BLaER1 (cell line): ENCODE data around the gene LMBRD1.
"Not testable (repeated sequence)": the region's sequence is repeated elsewhere in the genome, so short reads cannot be mapped to it uniquely, and the experiment has no call there.

Experiments
- H3K27ac ChIP-seq: shearing (Covaris generic); formaldehyde crosslinking; 2 replicates; pipeline ENCODE4 v1.8.1; 2022
- H3K27me3 ChIP-seq: shearing (Covaris generic); formaldehyde crosslinking; 2 replicates; pipeline ENCODE4 v1.8.1; 2022
- H3K36me3 ChIP-seq: shearing (Covaris generic); formaldehyde crosslinking; 2 replicates; pipeline ENCODE4 v1.8.1; 2022
- H3K4me1 ChIP-seq: shearing (Covaris generic); formaldehyde crosslinking; 2 replicates; pipeline ENCODE4 v1.8.1; 2022
- H3K4me2 ChIP-seq: shearing (Covaris generic); formaldehyde crosslinking; 2 replicates; pipeline ENCODE4 v1.8.1; 2022
- H3K4me3 ChIP-seq: shearing (Covaris generic); formaldehyde crosslinking; 2 replicates; pipeline ENCODE4 v1.8.1; 2022
- H3K9ac ChIP-seq: shearing (Covaris generic); formaldehyde crosslinking; 2 replicates; pipeline ENCODE4 v1.8.1; 2022
- H3K9me3 ChIP-seq: shearing (Covaris generic); formaldehyde crosslinking; 2 replicates; pipeline ENCODE4 v1.8.1; 2022
- H4K20me1 ChIP-seq: shearing (Covaris generic); formaldehyde crosslinking; 2 replicates; pipeline ENCODE4 v1.8.1; 2022
- Cebpa-rat ChIP-seq: shearing (Covaris generic); IDR thresholded peaks from 2 replicates; pipeline ENCODE4 v1.8.1; 2022

The LMBRD1 gene

GRCh38 chr6:69706724-69707123 lies 90.1 kb downstream of the LMBRD1 start:
- no peak overlapping the region for H3K9ac ChIP-seq
- no peaks in the 10 kb centered on the region for H4K20me1 ChIP-seq
- H3K4me3 ChIP-seq, result no peak overlapping the region
- H3K36me3 ChIP-seq, result no peaks in the 10 kb centered on the region
- no peak overlapping the region for H3K27ac ChIP-seq
- no peaks in the 10 kb centered on the region for H3K27me3 ChIP-seq
- H3K4me2 ChIP-seq, result no peak overlapping the region
- TF ChIP-seq Cebpa-rat, result no peak
- H3K9me3 ChIP-seq, result no peaks in the 10 kb centered on the region
- H3K4me1 ChIP-seq, result no peaks in the 10 kb centered on the region

DNA sequence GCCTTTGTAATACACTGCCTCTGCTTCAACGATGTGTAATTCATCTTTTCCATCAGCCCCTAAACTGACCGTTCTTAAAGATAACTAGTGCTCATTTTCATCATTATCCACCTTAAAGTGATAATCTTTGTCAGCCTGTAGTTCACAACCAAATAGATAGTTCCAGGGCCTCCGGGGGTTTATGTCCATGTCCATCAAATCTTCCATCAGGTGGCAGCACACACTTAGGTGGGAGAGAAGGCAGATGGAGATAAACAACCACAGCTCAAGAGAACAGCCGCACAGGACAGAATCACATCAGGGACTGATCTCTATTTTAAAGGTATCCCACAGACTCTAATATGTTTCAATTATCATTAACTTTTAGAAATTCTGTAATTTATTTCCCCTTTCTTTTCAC lies 90.9 kb downstream of the LMBRD1 start:
- no peaks in the 10 kb centered on the region for H3K9me3 ChIP-seq
- no peaks in the 10 kb centered on the region for H3K4me1 ChIP-seq
- no peak overlapping the region for H3K4me2 ChIP-seq
- no peak overlapping the region for H3K9ac ChIP-seq
- H3K4me3 ChIP-seq, result no peak overlapping the region
- H4K20me1 ChIP-seq, result no peaks in the 10 kb centered on the region
- no peaks in the 10 kb centered on the region for H3K27me3 ChIP-seq
- no peak overlapping the region for H3K27ac ChIP-seq
- no peak for TF ChIP-seq Cebpa-rat
- H3K36me3 ChIP-seq, result no peaks in the 10 kb centered on the region

DNA sequence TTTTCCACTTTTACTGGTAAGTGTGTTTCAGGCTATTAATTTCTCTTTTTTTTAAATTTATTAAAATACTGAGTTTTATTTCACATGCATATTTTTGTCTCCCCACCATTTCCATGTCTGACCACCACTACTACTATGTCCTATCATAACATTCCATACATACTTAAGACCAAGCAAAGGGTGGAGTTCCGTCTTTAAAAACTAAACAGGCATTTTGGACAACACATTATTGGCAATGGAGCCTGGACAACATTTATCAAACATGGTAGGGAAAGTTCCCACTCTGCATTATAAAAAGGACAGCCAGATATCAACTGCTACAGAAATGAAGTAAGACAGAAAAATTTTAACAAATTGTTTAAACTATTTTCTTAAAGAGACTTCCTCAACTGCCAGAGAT lies 91.9 kb downstream of the LMBRD1 start:
- H4K20me1 ChIP-seq, result no peaks in the 10 kb centered on the region
- no peak overlapping the region for H3K9ac ChIP-seq
- H3K4me2 ChIP-seq, result no peak overlapping the region
- H3K27ac ChIP-seq, result no peak overlapping the region
- no peaks in the 10 kb centered on the region for H3K9me3 ChIP-seq
- no peak for TF ChIP-seq Cebpa-rat
- H3K36me3 ChIP-seq, result no peaks in the 10 kb centered on the region
- no peaks in the 10 kb centered on the region for H3K4me1 ChIP-seq
- H3K27me3 ChIP-seq, result no peaks in the 10 kb centered on the region
- H3K4me3 ChIP-seq, result no peak overlapping the region

GRCh38 chr6:69699655-69700054 lies 97.2 kb downstream of the LMBRD1 start:
- H3K4me3 ChIP-seq, result no peak overlapping the region
- H3K9me3 ChIP-seq, result no peaks in the 10 kb centered on the region
- H3K27me3 ChIP-seq, result no peaks in the 10 kb centered on the region
- H3K36me3 ChIP-seq, result 0 out of 2 replicates have a peak, but pooled peaks cover 4% of the 10 kb centered on the region
- no peak for TF ChIP-seq Cebpa-rat
- H4K20me1 ChIP-seq, result no peaks in the 10 kb centered on the region
- H3K27ac ChIP-seq, result no peak overlapping the region
- H3K4me2 ChIP-seq, result no peak overlapping the region
- H3K4me1 ChIP-seq, result no peaks in the 10 kb centered on the region
- H3K9ac ChIP-seq, result no peak overlapping the region

- H3K9ac ChIP-seq, result no peak overlapping the region
- no peak overlapping the region for H3K4me2 ChIP-seq
- TF ChIP-seq Cebpa-rat, result no peak
- no peak overlapping the region for H3K27ac ChIP-seq
- no peaks in the 10 kb centered on the region for H3K4me1 ChIP-seq
- H3K36me3 ChIP-seq, result 0 out of 2 replicates have a peak, but pooled peaks cover 4% of the 10 kb centered on the region
- H3K4me3 ChIP-seq, result no peak overlapping the region
- no peaks in the 10 kb centered on the region for H3K27me3 ChIP-seq
- no peaks in the 10 kb centered on the region for H4K20me1 ChIP-seq
- H3K9me3 ChIP-seq, result no peaks in the 10 kb centered on the region
Measured at GRCh38 chr6:69696273-69696672, 100.5 kb downstream of the LMBRD1 start.

GRCh38 chr6:69693762-69694161 lies 103.0 kb downstream of the LMBRD1 start:
- H3K27ac ChIP-seq, result no peak overlapping the region
- H3K4me3 ChIP-seq, result no peak overlapping the region
- no peak for TF ChIP-seq Cebpa-rat
- no peak overlapping the region for H3K9ac ChIP-seq
- 0 out of 2 replicates have a peak, but pooled peaks cover 4% of the 10 kb centered on the region for H3K36me3 ChIP-seq
- H4K20me1 ChIP-seq, result no peaks in the 10 kb centered on the region
- H3K4me2 ChIP-seq, result no peak overlapping the region
- no peaks in the 10 kb centered on the region for H3K4me1 ChIP-seq
- H3K27me3 ChIP-seq, result no peaks in the 10 kb centered on the region
- H3K9me3 ChIP-seq, result no peaks in the 10 kb centered on the region

DNA sequence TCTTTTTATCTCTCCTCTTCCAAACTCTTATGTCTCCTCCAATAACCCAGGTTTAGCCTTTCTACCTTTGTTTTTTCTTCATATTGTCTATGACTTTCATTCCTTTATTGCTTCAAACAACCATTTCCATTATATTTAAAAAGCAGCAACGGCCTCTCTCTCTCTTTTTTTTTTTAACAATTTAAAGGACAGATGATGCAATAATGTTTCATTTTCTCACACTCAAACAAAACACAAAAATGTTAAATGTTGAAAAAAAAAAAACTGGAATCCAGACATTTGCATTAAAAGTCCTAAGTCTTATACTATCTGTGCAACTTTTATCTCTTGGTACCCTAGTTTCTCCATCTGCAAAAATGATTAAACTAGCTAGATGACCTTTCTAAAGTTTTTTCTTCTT lies 105.8 kb downstream of the LMBRD1 start:
- Histone ChIP-seq H3K4me1 (no peaks in the 10 kb centered on the region), H3K36me3 (no peaks in the 10 kb centered on the region), H3K9ac (no peak overlapping the region), H3K9me3 (no peaks in the 10 kb centered on the region), H3K27ac (no peak overlapping the region), H3K27me3 (no peaks in the 10 kb centered on the region), H3K4me3 (no peak overlapping the region), H4K20me1 (no peaks in the 10 kb centered on the region), H3K4me2 (no peak overlapping the region)
- TF ChIP-seq Cebpa-rat, result no peak

GRCh38 chr6:69680302-69680701 lies 116.5 kb downstream of the LMBRD1 start:
- no peak for TF ChIP-seq Cebpa-rat
- Histone ChIP-seq H3K27ac (no peak overlapping the region), H3K9me3 (no peaks in the 10 kb centered on the region), H3K9ac (no peak overlapping the region), H3K4me2 (no peak overlapping the region), H4K20me1 (no peaks in the 10 kb centered on the region), H3K4me1 (0 out of 2 replicates have a peak, but pooled peaks cover 5% of the 10 kb centered on the region), H3K36me3 (no peaks in the 10 kb centered on the region), H3K4me3 (no peak overlapping the region), H3K27me3 (no peaks in the 10 kb centered on the region)

GRCh38 chr6:69673298-69673697 lies 123.5 kb downstream of the LMBRD1 start:
- Histone ChIP-seq H3K27ac (no peak overlapping the region), H3K4me1 (0 out of 2 replicates have a peak, but pooled peaks cover 5% of the 10 kb centered on the region), H3K9ac (no peak overlapping the region), H3K4me3 (no peak overlapping the region), H3K36me3 (peaks cover 22% of the 10 kb centered on the region; the same call in 1 of the 2 replicates), H3K27me3 (no peaks in the 10 kb centered on the region), H4K20me1 (no peaks in the 10 kb centered on the region), H3K9me3 (no peaks in the 10 kb centered on the region), H3K4me2 (no peak overlapping the region)
- TF ChIP-seq Cebpa-rat, result no peak

DNA sequence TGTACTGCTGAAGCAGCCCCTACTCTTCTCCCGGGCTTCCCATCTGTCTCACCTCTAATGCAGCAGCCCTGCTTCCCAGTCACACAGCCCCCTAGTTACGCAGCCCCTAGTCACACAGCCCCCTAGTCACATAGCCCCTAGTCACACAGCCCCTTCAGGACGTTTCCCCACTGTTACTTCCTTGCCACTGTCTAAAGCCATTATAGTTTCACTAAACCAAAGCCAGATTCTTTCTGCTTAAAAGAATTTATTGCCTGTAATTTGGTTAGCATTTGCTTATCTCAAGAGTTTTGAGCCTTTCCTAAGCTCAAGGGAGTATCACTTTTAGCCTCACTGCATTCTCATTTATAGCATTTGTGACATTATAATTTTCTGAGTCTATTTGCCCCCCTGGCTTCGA lies 127.9 kb downstream of the LMBRD1 start:
- Histone ChIP-seq H3K27me3 (no peaks in the 10 kb centered on the region), H3K4me2 (no peak overlapping the region), H3K9ac (no peak overlapping the region), H3K9me3 (no peaks in the 10 kb centered on the region), H3K27ac (no peak overlapping the region), H3K36me3 (peaks cover 17% of the 10 kb centered on the region; the same call in 1 of the 2 replicates), H3K4me3 (no peak overlapping the region), H3K4me1 (0 out of 2 replicates have a peak, but pooled peaks cover 5% of the 10 kb centered on the region), H4K20me1 (no peaks in the 10 kb centered on the region)
- TF ChIP-seq Cebpa-rat, result no peak

DNA sequence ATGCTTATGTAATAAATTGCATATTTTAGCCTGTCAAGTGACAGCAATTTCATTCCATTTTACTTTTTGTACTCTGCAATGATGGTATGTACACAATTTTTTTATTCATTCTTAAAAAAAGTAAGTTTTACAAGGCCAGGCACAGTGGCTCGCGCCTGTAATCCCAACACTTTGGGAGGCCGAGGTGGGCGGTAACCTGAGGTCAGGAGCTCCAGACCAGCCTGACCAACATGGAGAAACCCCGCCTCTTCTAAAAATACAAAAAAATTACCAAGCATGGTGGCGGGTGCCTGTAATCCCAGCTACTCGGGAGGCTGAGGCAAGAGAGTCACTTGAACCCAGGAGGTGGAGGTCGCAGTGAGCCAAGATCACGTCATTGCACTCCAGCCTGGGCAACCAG lies 130.0 kb downstream of the LMBRD1 start:
- H3K9me3 ChIP-seq, H3K4me1 ChIP-seq, H3K9ac ChIP-seq, H3K27me3 ChIP-seq, H4K20me1 ChIP-seq, H3K36me3 ChIP-seq, H3K4me3 ChIP-seq, H3K27ac ChIP-seq, H3K4me2 ChIP-seq: not testable (repeated sequence)
